Measurements from ENCODE around the gene MAPK10. TPM values are rescaled to one million over a fixed set of nuclear protein-coding genes. Genes with fewer than 3 reads are reported as not detected.

Gene MAPK10
- polyA plus RNA-seq (ENCODE audit: insufficient read length in 3 of 3) = 10 to 100 TPM; 53.5 to 61.7 (median 55.2) TPM

GRCh38 chr4:86359944-86360478 is at the start of gene MAPK10:
TSS of gene MAPK10 (minus strand) at chr4:86360053.
- peak; percentile 76 to 78 (median 77) for DNase-seq (ENCODE audit: low read depth in 3 of 3, low spot score in 2 of 3)

GRCh38 chr4:86403575-86403974 is 43.7 kb upstream of the MAPK10 start:
- no peak for DNase-seq (ENCODE audit: low read depth in 3 of 3, low spot score in 2 of 3)

GRCh38 chr4:86401826-86402225 is 42.0 kb upstream of the MAPK10 start:
- DNase-seq (ENCODE audit: low read depth in 3 of 3, low spot score in 2 of 3) = no peak

GRCh38 chr4:86400216-86400615 is 40.4 kb upstream of the MAPK10 start:
- DNase-seq (ENCODE audit: low read depth in 3 of 3, low spot score in 2 of 3) = peak in 1 of 3 donors; percentile 2

GRCh38 chr4:86398187-86398586 is 38.3 kb upstream of the MAPK10 start:
- DNase-seq (ENCODE audit: low read depth in 3 of 3, low spot score in 2 of 3) = no peak

- no peak for DNase-seq (ENCODE audit: low read depth in 3 of 3, low spot score in 2 of 3)
These were observed 33.9 kb upstream of the MAPK10 start for GRCh38 chr4:86393749-86394148.

- no peak for DNase-seq (ENCODE audit: low read depth in 3 of 3, low spot score in 2 of 3)
These were observed 29.8 kb upstream of the MAPK10 start for GRCh38 chr4:86389664-86390063.

GRCh38 chr4:86388252-86388651 is 28.4 kb upstream of the MAPK10 start:
- DNase-seq (ENCODE audit: low read depth in 3 of 3, low spot score in 2 of 3) = no peak

- no peak for DNase-seq (ENCODE audit: low read depth in 3 of 3, low spot score in 2 of 3)
These were observed 27.1 kb upstream of the MAPK10 start for GRCh38 chr4:86386817-86387415.

- no peak for DNase-seq (ENCODE audit: low read depth in 3 of 3, low spot score in 2 of 3)
These were observed 26.3 kb upstream of the MAPK10 start for GRCh38 chr4:86386201-86386600.

- DNase-seq (ENCODE audit: low read depth in 3 of 3, low spot score in 2 of 3) = no peak
These were observed 21.6 kb upstream of the MAPK10 start for GRCh38 chr4:86381431-86381830.

GRCh38 chr4:86380181-86380724 is 20.4 kb upstream of the MAPK10 start:
- no peak for DNase-seq (ENCODE audit: low read depth in 3 of 3, low spot score in 2 of 3)

GRCh38 chr4:86376850-86377249 is 17.0 kb upstream of the MAPK10 start:
- DNase-seq (ENCODE audit: low read depth in 3 of 3, low spot score in 2 of 3) = no peak

GRCh38 chr4:86368433-86368832 is 8.6 kb upstream of the MAPK10 start:
- DNase-seq (ENCODE audit: low read depth in 3 of 3, low spot score in 2 of 3) = no peak

- DNase-seq (ENCODE audit: low read depth in 3 of 3, low spot score in 2 of 3) = no peak
These were observed 7.7 kb upstream of the MAPK10 start for GRCh38 chr4:86367577-86367976.

- no peak for DNase-seq (ENCODE audit: low read depth in 3 of 3, low spot score in 2 of 3)
These were observed 7.1 kb upstream of the MAPK10 start for GRCh38 chr4:86366920-86367319.

- DNase-seq (ENCODE audit: low read depth in 3 of 3, low spot score in 2 of 3) = no peak
These were observed 2.7 kb upstream of the MAPK10 start for GRCh38 chr4:86362510-86362909.

- no peak for DNase-seq (ENCODE audit: low read depth in 3 of 3, low spot score in 2 of 3)
These were observed 1.6 kb downstream of the MAPK10 start for GRCh38 chr4:86358257-86358656.

- no peak for DNase-seq (ENCODE audit: low read depth in 3 of 3, low spot score in 2 of 3)
These were observed 2.2 kb downstream of the MAPK10 start for GRCh38 chr4:86357608-86358007.

- DNase-seq (ENCODE audit: low read depth in 3 of 3, low spot score in 2 of 3) = no peak
These were observed 3.2 kb downstream of the MAPK10 start for GRCh38 chr4:86356425-86357210.

- no peak for DNase-seq (ENCODE audit: low read depth in 3 of 3, low spot score in 2 of 3)
These were observed 5.5 kb downstream of the MAPK10 start for GRCh38 chr4:86354390-86354789.

GRCh38 chr4:86346320-86346719 is 13.5 kb downstream of the MAPK10 start:
- DNase-seq (ENCODE audit: low read depth in 3 of 3, low spot score in 2 of 3) = no peak

Data from right renal cortex interstitium (tissue), 3 donors.